Activated T-cell treated with anti-CD3 and anti-CD28 coated beads for 24 hours (primary cell): ENCODE measurements around the gene RPA3.

Experiments
- DNase-seq: peaks from one replicate; pipeline ENCODE4 v3.0.0-alpha.2; 2020; ENCODE audit warnings: low read depth

Gene RPA3

DNA sequence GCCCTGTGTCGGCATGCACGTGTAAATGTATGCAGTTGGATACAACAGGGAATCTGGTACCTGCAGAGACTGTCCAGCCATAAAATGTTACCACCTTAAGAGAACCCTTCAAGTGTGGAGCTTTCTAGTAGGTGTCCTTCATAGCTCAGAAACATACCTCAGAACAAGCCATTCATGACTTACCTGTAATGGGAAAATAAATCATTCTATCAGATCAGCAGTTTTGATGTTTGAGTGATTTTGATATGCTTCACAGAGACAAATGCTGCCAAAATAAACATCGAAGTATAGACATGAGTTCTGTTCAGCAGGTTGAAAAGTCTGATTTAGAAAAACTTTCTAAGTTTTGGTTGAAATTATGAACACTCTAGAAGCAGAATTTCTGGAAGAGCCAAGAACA lies 111.4 kb downstream of the RPA3 start:
- DNase-seq: no peak

DNA sequence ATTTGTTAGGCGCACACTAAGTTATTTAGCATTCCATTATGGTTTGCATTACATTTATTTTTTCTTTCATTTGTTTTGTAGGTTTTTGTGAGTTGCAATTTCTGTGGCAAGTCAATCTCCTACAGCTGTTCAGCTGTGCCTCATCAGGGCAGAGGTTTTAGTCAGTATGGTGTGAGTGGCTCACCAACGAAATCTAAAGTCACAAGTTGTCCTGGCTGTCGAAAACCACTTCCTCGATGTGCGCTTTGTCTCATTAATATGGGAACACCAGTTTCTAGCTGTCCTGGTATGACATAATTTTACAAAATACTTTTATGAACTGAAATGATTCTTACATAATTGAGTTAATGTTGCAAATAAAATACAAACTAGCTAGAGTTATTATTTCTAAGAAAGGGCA lies 122.2 kb downstream of the RPA3 start:
- no peak for DNase-seq

DNA sequence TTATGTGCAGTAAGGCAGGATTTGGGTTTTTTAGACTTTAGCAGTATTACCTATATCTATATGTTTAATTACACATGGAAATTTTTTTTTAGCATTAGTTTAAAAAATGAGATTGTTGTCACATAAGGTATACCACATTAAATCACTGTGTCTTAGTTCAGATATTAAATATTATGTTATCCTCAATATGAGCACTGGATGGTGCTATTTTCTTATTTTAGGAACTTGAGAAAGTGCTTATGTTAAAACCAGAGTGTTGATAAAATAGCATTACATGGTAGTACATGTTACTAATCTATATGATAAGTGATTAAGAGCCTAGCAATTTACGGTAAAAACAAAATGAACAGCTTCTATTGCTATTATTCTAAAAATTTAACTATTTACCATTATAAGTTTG lies 123.0 kb downstream of the RPA3 start:
- no peak for DNase-seq
